B cell (primary cell): Measurements from ENCODE around the gene PSAPL1. TPM values are rescaled to one million over a fixed set of nuclear protein-coding genes. Genes with fewer than 3 reads are reported as not detected.

Experiments
- ATAC-seq: fragments of 200-7000 bp; cut with Tn5 transposase; one replicate; pipeline ENCODE4 v1.10.0; 2021; ENCODE audit warnings: low read depth, mild to moderate bottlenecking, moderate number of reproducible peaks, moderate library complexity
- CTCF ChIA-PET: fragments of 350-600 bp; sonication (Branson Sonifier 250); formaldehyde crosslinking; loops from one replicate; lab custom pipeline; 2021; ENCODE audit warnings: antibody characterized with exemption, inconsistent platforms; lab: Charles Lee
- POLR2A ChIA-PET: fragments of 350-600 bp; sonication (Branson Sonifier 250); formaldehyde crosslinking; loops from one replicate; lab custom pipeline; 2021; ENCODE audit warnings: antibody characterized with exemption; lab: Charles Lee
- DNase-seq: peaks from one replicate; pipeline ENCODE4 v3.0.0; 2013
- H2AFZ ChIP-seq: 2 replicates; pipeline ENCODE4 v1.6.1; 2012; ENCODE audit warnings: mild to moderate bottlenecking, low read depth, low read length; ENCODE audit not compliant: insufficient read depth, poor library complexity, severe bottlenecking
- H3K27ac ChIP-seq, 2 donors: 1 replicate in 1 of 2; 2 replicates in 1 of 2; pipeline ENCODE4 v1.5.1; 2012 to 2013; ENCODE audit warnings: low read length in 2 of 2, mild to moderate bottlenecking in 2 of 2, moderate library complexity in 1 of 2
- H3K27me3 ChIP-seq, 4 experiments: fragments of 200-600 bp in 1 of 4; sonication (generic) in 1 of 4; replicated peaks in 1 of 4; 1 replicate in 2 of 4; 2 replicates in 2 of 4; pipeline versions ENCODE4 v1.6.1 to v1.7.0; 2013 to 2016; ENCODE audit warnings: low read length in 3 of 4, mild to moderate bottlenecking in 2 of 4, mixed read lengths in 1 of 4, moderate library complexity in 1 of 4; ENCODE audit not compliant: insufficient read depth in 4 of 4, control insufficient read depth in 3 of 4; ENCODE audit errors: control extremely low read depth in 1 of 4
- H3K36me3 ChIP-seq, 2 experiments: replicated peaks in 1 of 2; 1 replicate in 1 of 2; 2 replicates in 1 of 2; pipeline versions ENCODE4 v1.6.1 to v1.7.1; 2013; ENCODE audit warnings: low read length in 1 of 2; ENCODE audit not compliant: insufficient read depth in 2 of 2, control insufficient read depth in 1 of 2; ENCODE audit errors: control extremely low read depth in 1 of 2, extremely low read depth in 1 of 2
- H3K4me1 ChIP-seq, 2 donors: fragments of 200-600 bp in 1 of 2; sonication (generic) in 1 of 2; 1 replicate in 1 of 2; 2 replicates in 1 of 2; pipeline versions ENCODE4 v1.5.1 to v1.6.1; 2013 to 2017; ENCODE audit warnings: low read length in 2 of 2; ENCODE audit not compliant: control insufficient read depth in 2 of 2, insufficient read depth in 2 of 2
- H3K4me2 ChIP-seq: replicated peaks from 2 replicates; pipeline ENCODE3; 2012; ENCODE audit warnings: mild to moderate bottlenecking, low read depth, low read length; ENCODE audit not compliant: poor library complexity, severe bottlenecking
- H3K4me3 ChIP-seq, 5 experiments: fragments of 200-600 bp in 1 of 5; sonication (generic) in 1 of 5; 1 replicate in 3 of 5; 2 replicates in 2 of 5; pipeline versions ENCODE4 v1.5.1 to v1.7.0; 2011 to 2016; ENCODE audit warnings: low read length in 4 of 5, mild to moderate bottlenecking in 4 of 5, low read depth in 2 of 5, control low read depth in 1 of 5, moderate library complexity in 1 of 5; ENCODE audit not compliant: insufficient read depth in 1 of 5; ENCODE audit errors: control extremely low read depth in 1 of 5, extremely low read depth in 1 of 5
- H3K79me2 ChIP-seq: fragments of 200-600 bp; sonication (generic); one replicate; pipeline ENCODE4 v1.6.0; 2016; ENCODE audit warnings: low read length; ENCODE audit not compliant: control insufficient read depth, insufficient read depth
- H3K9ac ChIP-seq: fragments of 200-600 bp; sonication (generic); 2 replicates; pipeline ENCODE4 v1.6.1; 2017; ENCODE audit warnings: mild to moderate bottlenecking, low read length, moderate library complexity
- H3K9me3 ChIP-seq, 3 donors: one replicate each; pipeline versions ENCODE4 v1.6.1 to v1.7.1; 2013; ENCODE audit warnings: low read length in 2 of 3; ENCODE audit not compliant: control insufficient read depth in 2 of 3, insufficient read depth in 1 of 3; ENCODE audit errors: control extremely low read depth in 1 of 3
- H4K20me1 ChIP-seq: 2 replicates; pipeline ENCODE4 v1.6.0; 2012; ENCODE audit warnings: mild to moderate bottlenecking, low read length; ENCODE audit not compliant: insufficient read depth, control insufficient read depth, poor library complexity, severe bottlenecking
- H3K27ac Mint-ChIP-seq: one replicate; pipeline ENCODE4 v1.8.0; 2021; ENCODE audit warnings: mixed read lengths
- H3K27me3 Mint-ChIP-seq: one replicate; pipeline ENCODE4 v1.8.0; 2021; ENCODE audit warnings: mixed read lengths
- H3K4me1 Mint-ChIP-seq: one replicate; pipeline ENCODE4 v1.8.0; 2021; ENCODE audit warnings: mixed read lengths
- H3K4me3 Mint-ChIP-seq: one replicate; pipeline ENCODE4 v1.8.0; 2021; ENCODE audit warnings: mixed read lengths
- H3K9me3 Mint-ChIP-seq: one replicate; pipeline ENCODE4 v1.8.0; 2022; ENCODE audit warnings: mixed read lengths; ENCODE audit not compliant: insufficient read depth
- CTCF ChIP-seq: fragments of 200-600 bp; IDR thresholded peaks from one replicate; pipeline ENCODE4 v1.8.0; 2022; ENCODE audit warnings: antibody characterized with exemption, mild to moderate bottlenecking
- EZH2 ChIP-seq: IDR thresholded peaks from 2 replicates; pipeline ENCODE4 v1.6.1; 2012; ENCODE audit warnings: borderline replicate concordance, low read depth, mild to moderate bottlenecking, moderate library complexity, low read length; ENCODE audit not compliant: insufficient read depth, poor library complexity, severe bottlenecking
- WGBS: methylation state at CpG from one replicate; pipeline ENCODE4 v1.1.5; 2013; ENCODE audit warnings: missing lambda C conversion rate; ENCODE audit not compliant: insufficient coverage; 5-methylcytosine and 5-hydroxymethylcytosine counted together
- intact Hi-C: fragments of 100-400 bp; cut with micrococcal nuclease; formaldehyde crosslinking; loops from one replicate; pipeline ENCODE4 v1.10.0; 2022
- polyA plus RNA-seq: library from polyadenylated mRNA; depleted of rRNA; stranded (reverse); fragments of >200 nt; gene quantifications from 2 replicates; pipeline ENCODE4 v1.2.3, GENCODE V29; 2012
- total RNA-seq, 2 donors: library from RNA; stranded (reverse); fragments of 120-200 nt in 1 of 2; gene quantifications; 1 replicate in 1 of 2; 2 replicates in 1 of 2; pipeline versions ENCODE4 v1.2.3 to v1.2.4, GENCODE V29; 2013 to 2022

The PSAPL1 gene
- total and polyA plus RNA-seq, 2 donors (not counting 1 experiment from before 2014, with no cell fraction given), result not detected

- intact Hi-C loops, result no loop called here
- H3K27ac ChIP-seq, result no peak overlapping the region
- Mint-ChIP-seq H3K4me1 (no peaks in the 10 kb centered on the region), H3K4me3 (no peak overlapping the region), H3K27ac (no peak overlapping the region), H3K9me3 (no peaks in the 10 kb centered on the region), H3K27me3 (peaks cover 4% of the 10 kb centered on the region)
- no peak overlapping the region for H3K4me2 ChIP-seq
- no peaks in the 10 kb centered on the region for H4K20me1 ChIP-seq
- no peaks in the 10 kb centered on the region for H3K79me2 ChIP-seq
- DNase-seq (no peak), ATAC-seq (no peak)
- CTCF ChIA-PET, result no interaction called here
- no peak overlapping the region for H3K9ac ChIP-seq
- TF ChIP-seq CTCF (no peak), EZH2 (no peak)
- no peaks in the 10 kb centered on the region for H3K36me3 ChIP-seq
- 80% methylated on average over 13 of the region's 13 CpGs for WGBS
- no peaks in the 10 kb centered on the region for H3K27me3 ChIP-seq
- no peak overlapping the region for H3K4me3 ChIP-seq
- peaks cover 0 to 12% (median 0%) of the 10 kb centered on the region in 3 donors for H3K9me3 ChIP-seq
- POLR2A ChIA-PET, result no interaction called here
- H3K4me1 ChIP-seq, result no peaks in the 10 kb centered on the region
- H2AFZ ChIP-seq, result no peak overlapping the region
Observed at GRCh38 chr4:7436256-7436655, 1.5 kb upstream of the PSAPL1 start.

GRCh38 chr4:7435471-7436061, 836 bp upstream of the PSAPL1 start:
- POLR2A ChIA-PET, result no interaction called here
- CTCF ChIA-PET, result no interaction called here
- Mint-ChIP-seq H3K27ac (no peak overlapping the region), H3K4me1 (no peaks in the 10 kb centered on the region), H3K4me3 (no peak overlapping the region), H3K9me3 (no peaks in the 10 kb centered on the region), H3K27me3 (no peaks in the 10 kb centered on the region)
- Histone ChIP-seq H3K79me2 (no peaks in the 10 kb centered on the region), H3K4me3 (no peak overlapping the region), H2AFZ (no peak overlapping the region), H3K27me3 (no peaks in the 10 kb centered on the region), H3K9me3 (peaks cover 0 to 9% (median 0%) of the 10 kb centered on the region in 3 donors), H3K36me3 (no peaks in the 10 kb centered on the region), H3K4me2 (no peak overlapping the region), H3K4me1 (no peaks in the 10 kb centered on the region), H4K20me1 (no peaks in the 10 kb centered on the region), H3K9ac (no peak overlapping the region), H3K27ac (no peak overlapping the region)
- ATAC-seq, result no peak
- 82% methylated on average over 6 of the region's 11 CpGs for WGBS
- intact Hi-C loops, result no loop called here
- no peak for TF ChIP-seq CTCF
- no peak for TF ChIP-seq EZH2
- DNase-seq, result no peak
